Neural progenitor cell (in vitro differentiated cells): ENCODE data around the gene EFCAB8.

Source experiments
- CTCF ChIP-seq: fragments of 200-600 bp; sonication (generic); IDR thresholded peaks from 2 replicates; pipeline ENCODE4 v1.5.1; 2017; ENCODE audit warnings: antibody characterized with exemption, mild to moderate bottlenecking
- EZH2 ChIP-seq: fragments of 200-600 bp; sonication (generic); IDR thresholded peaks from 2 replicates; pipeline ENCODE4 v1.6.1; 2017; ENCODE audit warnings: antibody characterized with exemption, mild to moderate bottlenecking, moderate library complexity
- EZH2phosphoT487 ChIP-seq: fragments of 200-600 bp; sonication (generic); IDR thresholded peaks from 2 replicates; pipeline ENCODE4 v1.6.1; 2017; ENCODE audit warnings: antibody characterized with exemption

DNA sequence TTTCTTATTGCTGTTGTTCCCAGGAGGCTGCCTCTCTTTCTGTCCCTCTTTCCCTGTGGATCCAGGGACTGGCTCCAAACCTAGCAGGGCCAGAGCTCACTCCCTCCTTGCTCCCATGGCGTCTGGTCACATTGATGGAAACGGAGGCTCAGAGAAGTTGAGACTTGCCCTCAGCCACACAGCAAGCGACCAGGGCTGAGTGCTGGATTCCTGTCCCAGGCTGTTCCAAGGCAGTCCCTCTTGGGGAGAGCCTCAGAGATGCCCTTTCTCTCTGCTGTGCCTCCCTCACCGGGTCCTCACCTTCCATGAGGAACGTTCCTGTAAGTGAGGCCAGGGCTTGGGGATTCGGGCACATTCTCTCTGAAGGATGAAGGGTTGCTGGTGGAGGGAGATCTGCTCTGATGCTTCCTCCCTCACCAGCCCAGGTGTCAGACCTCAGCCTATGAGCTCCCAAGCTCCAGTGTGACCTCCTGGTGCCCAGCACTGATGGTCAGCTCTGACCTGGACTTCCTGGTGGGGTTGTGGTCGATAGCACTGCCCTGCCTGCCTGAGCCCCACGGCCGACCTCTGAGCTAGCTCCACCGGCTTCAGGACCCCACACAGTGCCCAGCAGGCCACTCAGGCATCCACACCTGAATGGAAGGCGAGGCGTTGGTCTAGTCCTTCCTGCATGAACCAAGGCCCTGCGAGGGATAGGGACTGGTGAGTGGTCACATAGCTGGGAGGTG is 118.7 kb downstream of the EFCAB8 start:
- TF ChIP-seq CTCF (no peak), EZH2 (no peak), EZH2phosphoT487 (no peak)
